WI38 (cell line): ENCODE measurements around the gene ZNF33B.

Experiments used
- H3K4me3 ChIP-seq: 2 replicates; pipeline ENCODE4 v1.5.1; 2011; ENCODE audit warnings: low read depth, mild to moderate bottlenecking, control low read depth, low read length
- CTCF ChIP-seq: IDR thresholded peaks from 2 replicates; pipeline ENCODE4 v1.5.1; 2012; ENCODE audit warnings: low read depth, mild to moderate bottlenecking, control low read depth, low read length

The ZNF33B gene

GRCh38 chr10:42648512-42648911, 10.1 kb upstream of the ZNF33B start:
- H3K4me3 ChIP-seq = no peak overlapping the region
- no peak for TF ChIP-seq CTCF

GRCh38 chr10:42646687-42647640, 8.6 kb upstream of the ZNF33B start:
- H3K4me3 ChIP-seq = no peak overlapping the region
- TF ChIP-seq CTCF = no peak

- no peak for TF ChIP-seq CTCF
- no peak overlapping the region for H3K4me3 ChIP-seq
Measured at GRCh38 chr10:42646214-42646613, 7.8 kb upstream of the ZNF33B start.

- no peak for TF ChIP-seq CTCF
- H3K4me3 ChIP-seq = no peak overlapping the region
Measured at GRCh38 chr10:42645516-42645915, 7.1 kb upstream of the ZNF33B start.

- H3K4me3 ChIP-seq = no peak overlapping the region
- no peak for TF ChIP-seq CTCF
Measured at GRCh38 chr10:42645103-42645502, 6.7 kb upstream of the ZNF33B start.

GRCh38 chr10:42640610-42641229, 2.4 kb upstream of the ZNF33B start:
- TF ChIP-seq CTCF = no peak
- H3K4me3 ChIP-seq = no peak overlapping the region

- H3K4me3 ChIP-seq = peak overlapping the region; percentile 87
- TF ChIP-seq CTCF = no peak
Measured at GRCh38 chr10:42638821-42639270, 476 bp upstream of the ZNF33B start.
